Stimulated activated CD8-positive, alpha-beta memory T cell treated with anti-CD3 and anti-CD28 coated beads, Interleukin-4, amount 100 ng/mL, for 24 hours (primary cell): ENCODE measurements around the gene CDK15.
"Not testable (repeated sequence)": the region's sequence is repeated elsewhere in the genome, so short reads cannot be mapped to it uniquely, and the experiment has no call there.

Source experiments
- DNase-seq: peaks from one replicate; pipeline ENCODE4 v3.0.0-alpha.2; 2020; ENCODE audit warnings: low read depth

CDK15 gene

DNA sequence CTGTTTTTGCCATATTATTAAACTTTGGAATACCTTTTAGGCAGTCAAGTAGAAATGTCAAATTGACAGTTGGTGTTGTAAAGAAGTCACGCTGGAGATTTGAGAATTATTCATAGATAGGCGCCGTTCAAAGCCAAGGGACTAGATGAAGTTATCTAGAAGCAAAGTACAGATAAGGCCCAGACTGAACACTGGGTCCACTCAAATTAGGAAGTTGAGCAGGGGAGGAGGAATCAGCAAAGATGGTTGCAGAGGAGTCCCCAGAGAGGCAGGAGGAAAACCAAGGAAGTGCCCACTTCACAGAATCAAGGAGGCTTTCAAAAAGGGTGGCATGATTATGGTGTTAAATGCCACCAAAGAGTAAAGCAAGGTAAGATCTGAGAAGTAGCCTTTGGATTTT is 16.0 kb upstream of the CDK15 start:
- DNase-seq = no peak

DNA sequence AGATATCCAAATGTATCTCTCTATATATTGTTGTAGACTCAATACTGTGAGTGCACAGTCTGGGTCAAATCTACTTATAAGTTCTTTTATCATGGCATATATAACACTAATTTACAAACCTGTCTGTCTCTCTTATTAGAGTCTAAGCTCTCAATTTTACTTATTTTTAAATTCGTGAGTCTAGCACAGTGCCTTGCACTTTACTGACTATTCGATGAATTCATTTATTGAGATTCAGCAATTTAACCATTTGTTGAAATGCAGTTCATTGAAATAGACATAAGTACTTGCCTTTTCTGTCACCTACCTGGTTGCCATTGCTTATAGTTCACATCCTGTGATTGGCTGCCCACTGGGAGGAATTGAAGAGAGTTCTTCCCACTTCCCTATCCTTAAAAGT is 15.3 kb upstream of the CDK15 start:
- DNase-seq = no peak

DNA sequence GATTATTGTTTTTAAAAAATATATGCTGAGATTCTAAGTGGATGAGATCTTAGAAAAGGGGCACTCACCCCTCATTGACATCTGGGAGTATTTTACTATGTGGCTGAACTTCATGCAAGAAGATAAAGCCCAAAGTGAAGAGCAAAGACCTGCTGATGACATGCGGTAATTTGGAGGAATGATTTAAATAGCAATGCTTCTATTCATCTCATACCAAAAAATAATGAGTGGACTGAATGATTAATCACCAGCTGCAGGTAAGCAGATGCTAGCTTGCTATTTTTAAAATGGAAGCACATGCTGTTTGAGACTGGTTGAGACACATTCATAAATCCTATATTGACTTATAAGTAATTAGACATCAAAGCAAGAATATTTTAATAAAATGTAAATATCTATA is 12.7 kb upstream of the CDK15 start:
- no peak for DNase-seq

DNA sequence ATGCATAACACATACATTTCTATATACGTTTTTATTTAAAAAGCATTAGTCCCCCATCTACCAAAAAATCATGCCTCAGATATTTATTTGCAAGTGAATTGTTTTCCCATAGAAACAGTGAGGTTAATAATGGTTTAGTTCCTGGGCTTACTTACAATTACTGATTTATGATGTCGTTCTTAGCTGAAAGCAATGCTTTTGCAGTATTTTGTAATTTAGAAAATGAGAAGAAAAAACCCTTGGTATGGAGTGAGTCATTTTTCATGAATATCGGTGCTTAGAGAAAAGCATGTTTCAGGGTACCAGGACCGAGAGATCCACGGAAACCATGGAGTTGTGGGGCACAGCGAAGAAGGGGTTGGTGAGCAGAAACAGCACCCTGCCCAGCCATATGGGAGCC is 12.0 kb upstream of the CDK15 start:
- DNase-seq = no peak

DNA sequence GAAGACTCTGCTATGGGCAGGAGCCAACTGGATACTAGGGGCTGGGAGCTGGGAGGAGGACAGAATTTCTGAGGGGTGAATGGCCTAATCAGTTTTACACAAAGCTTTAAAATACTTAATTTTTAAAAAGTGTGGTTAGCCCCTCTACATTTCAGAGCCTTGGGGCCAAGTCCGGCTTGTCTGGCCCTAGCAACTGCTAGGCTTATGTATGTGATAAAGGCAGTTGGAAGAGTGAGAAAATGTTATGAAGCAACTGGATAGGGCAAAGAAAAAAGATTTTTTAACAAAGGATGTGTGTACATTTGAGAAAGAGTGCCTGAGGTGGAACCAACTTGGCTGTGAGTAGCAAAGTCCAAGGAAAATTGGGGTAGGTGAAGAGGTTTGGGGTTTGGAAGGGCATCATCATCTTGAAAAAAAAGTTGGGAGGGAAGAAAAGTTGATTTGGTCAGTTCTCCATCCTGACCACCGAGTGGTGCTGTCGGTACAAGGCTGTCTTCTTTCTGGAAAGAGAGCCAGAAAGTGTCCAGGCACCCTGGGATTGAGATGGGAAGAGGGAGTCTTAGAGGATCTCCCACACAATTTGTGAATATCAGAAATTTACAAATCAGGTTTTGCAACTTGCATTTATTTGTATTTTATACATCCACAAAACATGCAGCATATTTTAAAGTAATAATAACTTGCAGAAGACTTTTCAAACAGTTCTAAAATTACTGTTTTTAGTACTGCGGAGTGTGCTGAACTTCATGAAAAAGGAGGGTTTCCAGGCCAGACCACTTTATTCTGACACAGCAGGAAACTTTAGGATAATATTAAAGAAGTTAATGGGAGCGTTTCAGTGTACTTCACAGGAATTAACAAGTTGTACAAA is 10.5 kb upstream of the CDK15 start:
- no peak for DNase-seq

DNA sequence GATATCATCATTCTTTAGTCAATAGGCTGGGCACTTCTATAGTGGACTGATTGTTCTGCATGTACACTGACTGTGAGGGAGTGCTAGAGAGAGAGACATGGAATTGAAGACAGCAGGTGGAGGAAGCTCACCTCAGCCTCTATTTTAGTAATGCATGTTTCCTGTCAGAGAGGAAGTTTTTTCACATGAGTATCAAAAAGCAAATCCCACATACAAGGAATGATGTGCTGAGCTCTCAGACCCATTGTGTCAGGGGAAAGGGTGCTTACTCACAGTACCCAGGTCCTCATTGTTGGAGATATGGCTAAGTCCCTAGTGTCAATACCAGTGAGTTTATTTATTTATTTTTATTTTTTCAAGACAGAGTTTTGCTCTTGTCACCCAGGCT is 9.9 kb upstream of the CDK15 start:
- no peak for DNase-seq

DNA sequence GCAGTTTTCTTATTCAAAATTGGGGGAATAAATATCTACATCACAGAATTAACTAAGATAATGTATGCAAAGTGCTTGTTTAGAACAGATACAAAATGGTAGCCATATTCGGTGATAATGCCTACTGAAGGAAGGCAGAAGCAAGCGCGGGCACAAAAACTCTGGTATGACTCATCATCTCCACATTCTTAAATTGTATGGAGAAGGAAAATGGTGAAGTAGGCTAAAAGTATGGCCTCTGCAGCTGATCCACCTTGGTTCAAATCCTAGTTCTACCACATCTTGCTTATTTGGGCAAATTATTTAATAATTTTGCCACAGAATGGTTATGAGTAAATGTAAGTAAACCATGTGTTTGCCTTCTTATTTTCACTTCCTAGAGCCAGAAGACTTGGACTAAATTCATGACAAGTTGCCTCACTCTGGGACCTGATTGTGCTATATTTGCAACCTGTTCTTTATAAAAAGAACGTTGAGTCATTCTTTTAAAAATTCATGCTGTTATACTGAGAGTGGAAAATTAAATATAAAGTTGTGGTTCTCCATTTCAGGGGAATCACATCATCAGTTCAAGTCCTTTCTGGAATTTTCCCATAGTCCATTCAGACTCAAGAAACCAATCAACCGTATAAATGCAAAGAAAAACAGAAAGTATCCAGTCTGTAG is 9.0 kb upstream of the CDK15 start:
- no peak for DNase-seq

DNA sequence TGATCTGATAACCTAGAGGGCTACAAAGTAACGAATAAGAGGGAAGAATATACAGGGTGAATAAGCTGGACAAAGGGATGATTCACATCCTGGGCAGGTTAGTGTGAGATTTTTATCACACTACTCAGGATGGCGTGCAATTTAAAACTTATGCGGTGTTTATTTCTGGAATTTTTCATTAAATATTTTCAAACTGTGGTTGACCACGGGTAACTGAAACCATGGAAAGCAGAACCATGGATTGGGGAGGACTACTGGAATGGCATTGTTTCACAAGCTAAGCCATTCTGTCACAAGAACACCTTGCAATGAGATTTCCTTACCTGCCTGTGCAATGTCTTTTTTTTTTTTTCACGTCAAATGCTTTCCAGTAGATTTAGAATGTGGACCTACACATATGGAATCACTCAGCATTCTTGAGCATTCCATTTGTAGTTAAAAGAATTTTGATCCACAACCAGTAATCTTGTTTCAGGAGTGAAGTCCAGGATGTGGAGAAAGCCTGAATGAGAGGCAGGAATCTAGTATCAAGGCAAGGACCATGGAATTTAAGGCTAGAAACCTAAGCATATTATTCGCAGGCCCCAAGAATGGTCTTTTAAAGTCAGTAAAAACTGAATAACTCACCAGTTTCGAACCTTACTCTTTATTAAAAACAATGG is 8.0 kb upstream of the CDK15 start:
- no peak for DNase-seq

DNA sequence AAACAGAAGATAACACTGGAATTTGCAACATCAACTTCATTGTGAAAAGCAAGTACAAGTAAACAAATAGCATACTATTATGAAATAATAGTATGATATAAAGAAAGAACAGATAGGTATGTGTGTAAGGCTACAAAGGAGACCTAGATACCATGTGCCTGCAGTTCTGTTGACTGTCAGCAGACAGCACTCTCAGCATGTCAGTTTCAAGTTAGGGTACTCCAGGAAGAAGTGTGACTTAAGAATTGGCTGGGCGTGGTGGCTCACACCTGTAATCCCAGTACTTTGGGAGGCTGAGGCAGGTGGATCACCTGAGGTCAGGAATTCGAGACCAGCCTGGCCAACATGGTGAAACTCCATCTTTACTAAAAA is 7.4 kb upstream of the CDK15 start:
- not testable (repeated sequence) for DNase-seq

DNA sequence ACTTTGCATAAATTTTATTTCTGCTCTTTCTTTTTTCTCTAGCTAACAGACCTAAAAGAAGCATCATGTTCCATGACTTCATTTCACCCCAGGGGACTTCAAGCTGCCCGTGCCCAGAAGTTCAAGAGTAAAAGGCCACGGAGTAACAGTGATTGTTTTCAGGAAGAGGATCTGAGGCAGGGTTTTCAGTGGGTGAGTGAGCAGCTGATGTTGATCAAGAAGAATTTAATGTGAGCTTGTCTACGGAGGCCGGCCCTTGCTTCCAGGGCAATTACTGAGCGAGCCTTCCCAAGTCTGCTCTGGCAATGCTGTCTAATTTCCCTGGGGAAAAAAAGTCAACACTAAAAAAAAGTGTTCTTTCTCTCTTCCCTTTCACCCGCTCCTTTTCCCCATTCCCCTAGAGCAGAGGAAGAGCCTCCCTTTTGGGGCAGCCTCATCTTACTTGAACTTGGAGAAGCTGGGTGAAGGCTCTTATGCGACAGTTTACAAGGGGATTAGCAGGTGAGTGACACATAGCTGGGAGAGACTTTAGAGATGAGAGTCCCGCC is 1.2 kb downstream of the CDK15 start:
- DNase-seq = no peak

DNA sequence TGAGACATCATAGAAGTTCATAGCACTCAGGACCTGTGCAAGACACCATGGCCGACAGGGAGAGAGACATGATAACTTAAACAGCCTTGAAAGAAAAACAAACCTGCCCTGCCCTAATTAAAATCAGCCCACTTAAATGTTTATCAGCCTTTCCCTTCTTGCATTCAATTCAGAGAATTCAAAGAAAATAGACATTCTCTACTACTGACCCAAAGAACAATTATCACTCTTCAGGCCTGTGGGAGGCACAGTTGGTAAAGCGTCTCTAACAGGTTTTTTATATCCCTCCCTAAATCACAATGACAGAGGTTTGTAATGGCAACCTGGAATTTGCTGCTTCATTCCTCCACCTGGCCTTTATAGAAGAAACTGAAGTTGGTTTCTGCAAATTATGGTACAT is 1.7 kb downstream of the CDK15 start:
- no peak for DNase-seq

DNA sequence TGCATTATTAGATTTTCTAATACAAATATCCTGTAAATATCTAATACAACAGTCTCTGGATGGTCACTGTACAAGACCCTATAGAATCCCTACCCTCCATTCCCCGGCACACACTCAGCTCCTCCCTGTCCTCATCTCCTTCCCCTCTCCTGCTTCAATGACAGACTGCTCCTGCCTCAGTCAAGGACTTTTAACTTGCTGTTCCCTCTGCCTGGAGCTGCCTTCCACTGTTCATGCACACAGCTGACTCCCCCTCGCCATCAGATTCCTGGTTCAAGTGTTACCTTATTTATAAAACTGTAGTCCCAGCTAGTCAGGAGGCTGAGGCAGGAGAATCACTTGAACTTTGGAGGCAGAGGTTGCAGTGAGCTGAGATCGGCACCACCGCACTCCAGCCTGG is 3.3 kb downstream of the CDK15 start:
- DNase-seq = no peak

DNA sequence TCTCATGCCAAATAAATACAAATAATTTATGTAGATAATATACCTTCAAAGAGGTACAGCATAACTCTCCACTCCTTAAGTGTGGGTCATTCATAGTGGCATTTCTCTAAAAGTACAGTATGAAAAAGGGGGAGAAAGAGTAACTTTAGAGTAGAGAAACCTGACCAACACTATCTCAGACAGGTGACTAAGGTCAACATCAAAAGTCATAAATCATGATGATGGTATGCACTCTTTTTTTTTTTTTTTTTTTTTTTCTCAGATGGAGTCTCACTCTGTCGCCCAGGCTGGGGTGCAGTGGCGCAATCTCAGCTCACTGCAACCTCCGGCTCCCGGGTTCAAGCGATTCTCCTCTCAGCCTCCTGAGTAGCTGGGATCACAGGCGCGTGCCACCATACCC is 4.3 kb downstream of the CDK15 start:
- DNase-seq = not testable (repeated sequence)

DNA sequence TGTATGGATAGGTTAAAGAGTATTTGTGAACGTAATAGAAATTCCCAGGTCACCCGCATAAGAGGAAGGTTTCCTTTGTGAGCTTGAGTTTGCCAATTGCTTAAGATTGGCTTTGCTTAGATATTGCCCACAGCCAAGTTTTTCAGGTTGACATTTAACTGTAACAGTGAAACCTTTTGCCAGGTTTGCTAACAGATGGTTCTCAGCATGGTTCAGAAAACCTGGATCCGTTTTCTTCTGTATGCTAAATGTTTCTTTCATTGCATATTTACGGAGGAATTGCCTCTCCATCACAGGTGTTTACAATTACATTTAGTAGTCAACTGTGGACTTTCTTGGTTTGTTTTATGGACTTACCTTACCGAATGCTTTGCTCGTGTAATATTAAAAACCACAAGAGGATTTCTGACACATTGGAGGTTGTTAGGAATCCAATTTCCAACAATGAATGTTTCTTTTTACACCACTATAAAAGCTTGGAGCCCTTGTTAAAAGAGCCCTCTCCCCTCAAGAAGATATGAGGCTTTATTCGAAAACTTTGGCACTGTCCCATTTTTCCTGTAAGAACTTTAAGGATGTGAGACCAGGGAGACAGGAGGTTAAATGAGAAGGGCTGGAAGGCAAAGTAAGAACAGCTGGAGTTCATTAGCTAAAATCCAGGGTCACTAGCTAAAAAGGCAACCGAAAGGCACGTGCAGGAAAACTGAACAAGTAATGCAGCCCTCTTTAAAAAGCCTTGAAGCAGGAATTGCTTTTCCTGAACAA is 7.8 kb downstream of the CDK15 start:
- DNase-seq = no peak

DNA sequence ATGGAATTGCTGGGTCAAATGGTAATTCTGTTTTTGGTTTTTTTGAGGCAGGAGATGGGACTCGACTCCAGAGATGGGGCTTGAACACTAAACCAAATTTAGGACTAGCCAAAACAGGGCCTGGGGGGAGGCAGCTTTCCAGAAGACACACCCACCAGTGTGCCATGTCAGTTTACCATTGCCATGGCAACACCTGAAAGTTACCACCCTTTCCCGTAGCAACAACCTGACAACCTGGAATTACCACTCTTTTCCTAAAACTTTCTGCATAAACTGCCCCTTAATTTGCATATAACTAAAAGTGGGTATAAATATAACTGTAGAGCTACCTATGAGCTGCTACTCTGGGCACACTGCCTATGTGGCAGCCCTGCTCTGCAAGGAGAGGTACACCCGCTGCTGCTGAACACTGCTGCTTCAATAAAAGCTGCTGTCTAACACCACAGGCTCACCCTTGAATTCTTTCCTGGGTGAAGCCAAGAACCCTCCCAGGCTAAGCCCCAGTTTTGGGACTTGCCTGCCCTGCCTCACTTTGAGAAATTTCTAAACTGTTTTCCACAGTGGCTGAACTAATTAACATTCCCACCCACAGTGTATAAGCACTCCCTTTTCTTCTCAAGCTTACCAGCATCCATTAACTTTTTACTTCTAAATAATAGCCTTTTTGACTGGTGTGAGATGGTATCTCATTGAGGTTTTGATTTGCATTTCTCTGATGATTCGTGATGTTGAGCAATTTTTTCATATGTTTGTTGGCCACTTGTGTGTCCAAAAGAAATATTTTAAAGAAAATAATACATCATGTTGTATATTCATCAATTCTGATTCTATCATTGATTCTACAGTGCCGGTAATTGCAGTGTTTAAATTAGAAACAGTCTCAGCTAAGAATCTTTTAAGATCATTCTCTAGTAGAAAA is 10.6 kb downstream of the CDK15 start:
- DNase-seq = no peak

DNA sequence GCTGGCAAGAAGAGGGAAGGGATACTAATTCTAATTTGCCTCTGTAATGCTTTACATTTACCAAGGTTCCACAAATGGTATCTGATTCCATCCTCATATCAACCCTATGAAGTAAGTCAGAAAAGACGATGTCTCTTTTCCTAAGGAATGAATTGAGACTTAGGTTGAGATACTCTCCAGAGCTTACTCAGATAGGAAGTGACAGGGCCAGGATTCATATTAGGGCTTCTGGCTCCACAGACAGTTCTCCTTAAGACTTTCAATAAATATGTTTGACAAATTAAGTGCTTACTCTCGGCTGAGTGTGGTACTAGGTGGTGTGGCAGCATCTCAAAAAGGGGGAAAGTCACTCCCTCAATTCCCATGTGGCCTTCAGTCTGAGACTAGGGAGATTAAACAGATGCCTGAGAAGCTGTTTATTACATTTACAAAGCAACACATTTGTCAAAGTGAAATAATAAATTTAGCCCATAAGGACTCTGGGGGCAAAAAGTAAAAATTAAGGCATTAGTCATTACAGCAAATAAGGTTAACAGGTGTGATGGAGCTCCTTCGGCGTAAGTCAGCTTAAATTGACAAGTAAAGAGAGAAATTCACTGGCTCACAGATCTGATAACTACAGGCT is 14.2 kb downstream of the CDK15 start:
- DNase-seq = no peak

DNA sequence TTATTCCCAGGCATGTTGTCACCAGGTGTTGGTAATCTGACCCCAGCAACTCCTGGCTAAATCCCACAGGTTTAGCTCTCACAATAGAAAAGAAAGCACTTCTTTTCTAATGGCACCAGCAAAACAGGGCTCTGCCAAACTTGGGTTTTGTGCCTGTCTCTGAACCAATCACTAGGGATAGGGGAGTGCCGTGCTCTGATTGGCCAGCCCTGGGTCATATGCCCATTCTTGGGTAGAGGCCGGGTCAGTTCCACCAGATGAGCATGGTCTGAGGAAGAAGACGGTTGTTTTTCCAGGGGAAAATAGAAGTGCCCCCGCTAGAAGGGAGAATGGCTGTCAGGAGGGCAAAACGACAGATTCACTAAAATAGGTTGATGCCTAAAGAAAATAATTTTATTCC is 14.7 kb downstream of the CDK15 start:
- no peak for DNase-seq

DNA sequence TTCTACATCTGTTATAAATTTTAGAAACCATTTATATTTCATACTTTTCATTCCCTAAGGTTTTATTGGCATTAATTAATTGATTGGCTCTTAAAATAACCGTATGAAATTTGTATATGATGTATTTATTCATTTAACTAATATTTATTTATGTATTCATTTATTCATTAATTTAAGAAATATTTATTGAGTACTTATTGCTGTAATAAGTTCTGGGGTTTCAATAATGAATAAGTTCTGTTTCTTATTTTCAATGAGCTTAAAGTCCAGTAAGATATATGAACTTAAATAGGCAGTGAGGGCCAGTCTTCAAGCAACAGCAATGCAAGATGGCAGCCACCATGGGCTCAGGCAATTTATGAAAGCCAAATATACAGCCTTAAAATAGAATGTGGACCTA is 17.9 kb downstream of the CDK15 start:
- DNase-seq = no peak

DNA sequence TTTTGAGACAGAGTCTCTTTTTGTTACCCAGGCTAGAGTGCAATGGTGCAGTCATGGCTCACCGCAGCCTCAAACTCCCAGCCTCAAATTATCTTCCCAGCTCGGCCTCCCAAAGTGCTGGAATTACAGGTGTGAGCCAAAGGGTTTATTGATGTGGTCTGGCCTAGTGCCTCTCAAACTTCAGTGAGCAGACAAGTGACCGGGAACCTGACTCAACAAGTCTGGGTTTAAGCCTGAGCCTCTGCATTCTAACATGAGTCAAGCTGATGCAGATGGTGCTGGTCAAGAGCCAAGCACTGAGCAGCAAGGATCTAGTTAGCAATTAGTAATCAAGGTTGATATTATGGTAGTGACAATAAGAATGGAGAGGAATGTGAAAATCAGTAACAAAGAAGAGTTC is 21.3 kb downstream of the CDK15 start:
- DNase-seq = no peak

DNA sequence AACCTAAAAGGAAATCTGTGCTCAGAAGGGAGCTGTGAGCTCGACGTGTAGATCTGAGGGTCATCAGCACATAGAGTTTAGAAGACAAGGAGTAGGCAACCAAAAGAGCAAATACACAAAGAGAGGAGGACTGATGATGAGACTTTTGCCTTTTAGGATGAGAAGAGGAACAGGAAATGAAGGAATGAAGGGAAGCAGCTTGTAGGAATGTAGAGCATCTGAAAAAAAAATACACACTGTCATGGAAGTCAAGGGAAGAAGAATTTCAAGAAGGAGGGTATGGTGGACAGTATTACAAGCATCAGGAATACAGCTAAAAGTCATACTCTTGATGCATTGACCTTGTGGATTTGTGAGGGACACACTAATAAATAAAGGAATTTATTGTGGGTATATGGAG is 21.9 kb downstream of the CDK15 start:
- no peak for DNase-seq

DNA sequence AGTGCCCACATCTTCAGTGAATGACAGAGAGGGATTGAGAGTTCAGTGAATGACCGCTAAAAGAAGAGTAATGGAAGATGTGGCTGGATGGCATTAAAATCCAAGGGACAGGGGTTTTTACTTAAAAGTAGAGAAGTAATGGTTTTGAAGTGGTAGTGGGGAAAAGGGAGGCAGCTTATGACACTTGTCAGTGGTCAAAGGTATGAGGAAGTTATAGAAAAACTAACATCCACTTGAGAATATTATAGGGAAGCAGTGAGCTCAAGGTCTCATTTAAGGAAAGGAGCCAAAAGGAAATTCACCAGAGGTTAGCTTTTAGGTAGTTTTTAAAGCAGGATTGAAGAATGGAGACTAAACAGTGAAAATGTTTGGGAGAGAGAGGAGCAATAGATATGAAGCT is 24.3 kb downstream of the CDK15 start:
- no peak for DNase-seq
